ENCODE measurements around the gene PTPRN2. TPM values are rescaled to one million over a fixed set of nuclear protein-coding genes. Genes with fewer than 3 reads are reported as not detected.

Gene PTPRN2
- total RNA-seq, 1 donor from 2014 or later: 15.4 TPM

DNA sequence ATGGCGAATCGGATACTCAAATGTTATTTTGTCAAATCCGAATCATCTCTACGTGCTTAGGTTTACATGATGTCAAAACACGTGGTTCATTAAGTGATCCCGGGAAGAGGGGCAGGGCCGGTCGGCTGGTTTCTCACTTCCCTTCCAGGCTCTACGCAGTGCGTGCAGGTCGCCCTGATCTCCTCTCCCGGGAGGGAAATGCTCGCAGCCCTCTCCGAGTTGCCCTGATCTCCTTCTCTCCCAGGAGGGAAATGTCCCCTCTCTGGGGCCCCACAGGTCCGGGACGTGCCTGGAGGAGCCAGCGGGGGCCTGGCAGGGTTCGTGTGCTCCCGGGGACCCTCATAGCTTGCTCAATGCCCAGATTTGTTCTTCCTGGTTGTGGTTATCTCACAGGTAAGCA is 1048.1 kb downstream of the PTPRN2 start:
- no peak overlapping the region for H3K4me3 Mint-ChIP-seq
- peaks cover 8% of the 10 kb centered on the region for H3K4me1 Mint-ChIP-seq (ENCODE audit: unreplicated experiment)
- DNase-seq (ENCODE audit: extremely low spot score, unreplicated experiment): no peak
- H3K36me3 Mint-ChIP-seq: peaks cover 5% of the 10 kb centered on the region
- TF ChIP-seq CTCF (conservative IDR thresholded peaks at IDR 0.05): no peak
- no peak overlapping the region for H3K27ac Mint-ChIP-seq
- no peaks in the 10 kb centered on the region for H3K9me3 Mint-ChIP-seq
- no peaks in the 10 kb centered on the region for H3K27me3 Mint-ChIP-seq

DNA sequence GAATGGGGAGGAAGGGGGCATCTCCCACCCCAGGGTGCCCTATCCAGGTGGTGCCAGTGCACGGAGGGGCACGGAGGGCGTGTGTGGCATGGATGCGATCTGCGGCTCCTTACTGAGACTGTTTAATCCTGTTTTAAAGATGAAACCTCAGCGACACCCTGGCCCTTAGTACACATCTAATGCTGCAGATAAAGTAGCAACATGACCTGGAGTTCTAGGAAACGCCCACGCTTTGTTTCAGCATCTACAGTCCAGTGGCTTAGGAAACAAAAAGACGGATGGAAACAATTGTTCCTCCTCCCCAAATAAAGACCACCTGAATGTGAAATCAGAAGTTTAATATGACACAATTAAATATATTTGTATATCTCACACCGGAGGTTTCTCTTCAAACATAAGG is 1048.9 kb downstream of the PTPRN2 start:
- Mint-ChIP-seq H3K9me3 (no peaks in the 10 kb centered on the region), H3K27ac (no peak overlapping the region), H3K4me3 (no peak overlapping the region), H3K4me1 (ENCODE audit: unreplicated experiment) (peaks cover 5% of the 10 kb centered on the region), H3K27me3 (no peaks in the 10 kb centered on the region), H3K36me3 (no peaks in the 10 kb centered on the region)
- TF ChIP-seq CTCF (conservative IDR thresholded peaks at IDR 0.05): no peak
- no peak for DNase-seq (ENCODE audit: extremely low spot score, unreplicated experiment)

- no peaks in the 10 kb centered on the region for H3K36me3 Mint-ChIP-seq
- no peak for DNase-seq (ENCODE audit: extremely low spot score, unreplicated experiment)
- H3K27me3 Mint-ChIP-seq: no peaks in the 10 kb centered on the region
- no peak overlapping the region for H3K4me3 Mint-ChIP-seq
- peaks cover 5% of the 10 kb centered on the region for H3K4me1 Mint-ChIP-seq (ENCODE audit: unreplicated experiment)
- no peak overlapping the region for H3K27ac Mint-ChIP-seq
- no peak for TF ChIP-seq CTCF (conservative IDR thresholded peaks at IDR 0.05)
- no peaks in the 10 kb centered on the region for H3K9me3 Mint-ChIP-seq
Measured at GRCh38 chr7:157538321-157538720, 1049.3 kb downstream of the PTPRN2 start.

DNA sequence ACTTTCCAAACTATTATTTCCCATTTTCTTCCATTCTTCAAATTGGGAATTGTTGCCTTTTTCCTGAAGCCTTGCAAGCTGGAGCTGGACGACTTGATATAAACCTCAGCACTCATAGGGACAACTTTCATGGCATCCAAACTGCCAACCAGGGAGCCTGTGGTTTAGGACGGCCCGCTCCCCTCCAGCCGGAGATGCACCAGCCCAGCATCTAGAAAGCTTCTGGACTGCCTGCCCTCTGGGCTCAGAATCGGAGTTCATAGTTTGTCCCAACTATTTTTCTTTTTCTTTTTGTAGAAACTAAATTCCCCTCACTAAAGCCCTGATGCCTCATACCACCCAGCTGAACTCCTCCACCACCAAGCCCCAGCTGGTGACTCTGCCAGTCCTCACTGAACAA is 1050.6 kb downstream of the PTPRN2 start:
- no peak for DNase-seq (ENCODE audit: extremely low spot score, unreplicated experiment)
- H3K27me3 Mint-ChIP-seq: no peaks in the 10 kb centered on the region
- H3K36me3 Mint-ChIP-seq: no peaks in the 10 kb centered on the region
- no peak for TF ChIP-seq CTCF (conservative IDR thresholded peaks at IDR 0.05)
- H3K27ac Mint-ChIP-seq: no peak overlapping the region
- H3K4me3 Mint-ChIP-seq: no peak overlapping the region
- peaks cover under 1% of the 10 kb centered on the region for H3K9me3 Mint-ChIP-seq
- peaks cover 5% of the 10 kb centered on the region for H3K4me1 Mint-ChIP-seq (ENCODE audit: unreplicated experiment)

GRCh38 chr7:157532068-157532467 is 1055.6 kb downstream of the PTPRN2 start:
- Mint-ChIP-seq H3K36me3 (no peaks in the 10 kb centered on the region), H3K27me3 (no peaks in the 10 kb centered on the region), H3K9me3 (peaks cover 7% of the 10 kb centered on the region), H3K4me1 (ENCODE audit: unreplicated experiment) (no peaks in the 10 kb centered on the region), H3K4me3 (no peak overlapping the region), H3K27ac (no peak overlapping the region)
- no peak for TF ChIP-seq CTCF (conservative IDR thresholded peaks at IDR 0.05)
- DNase-seq (ENCODE audit: extremely low spot score, unreplicated experiment): no peak

Measured in type B pancreatic cell (in vitro differentiated cells).